HG03025 (cell line): Measurements from ENCODE around the gene FBXW2.
"Not testable (repeated sequence)": the region's sequence is repeated elsewhere in the genome, so short reads cannot be mapped to it uniquely, and the experiment has no call there.

Experiments used
- ATAC-seq: cut with Tn5 transposase; IDR thresholded peaks from one replicate; pipeline ENCODE4 v1.9.1; 2021; ENCODE audit warnings: mild to moderate bottlenecking, moderate library complexity; ENCODE audit not compliant: unreplicated experiment, low FRiP score

FBXW2 gene

DNA sequence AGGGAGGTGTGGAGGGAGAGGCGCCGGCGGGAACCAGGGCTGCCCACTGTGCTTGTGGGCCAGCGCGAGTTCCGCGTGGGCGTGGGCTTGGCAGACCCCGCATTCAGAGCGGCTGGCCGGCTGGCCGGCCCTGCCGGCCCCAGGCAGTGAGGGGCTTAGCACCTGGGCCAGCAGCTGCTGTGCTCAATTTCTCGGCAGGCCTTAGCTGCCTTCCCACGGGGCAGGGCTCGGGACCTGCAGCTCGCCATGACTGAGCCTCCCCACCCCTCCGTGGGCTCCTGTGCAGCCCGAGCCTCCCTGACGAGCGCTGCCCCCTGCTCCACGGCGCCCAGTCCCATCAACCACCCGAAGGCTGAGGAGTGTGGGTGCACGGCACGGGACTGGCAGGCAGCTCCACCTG lies 46.9 kb downstream of the FBXW2 start:
- not testable (repeated sequence) for ATAC-seq

DNA sequence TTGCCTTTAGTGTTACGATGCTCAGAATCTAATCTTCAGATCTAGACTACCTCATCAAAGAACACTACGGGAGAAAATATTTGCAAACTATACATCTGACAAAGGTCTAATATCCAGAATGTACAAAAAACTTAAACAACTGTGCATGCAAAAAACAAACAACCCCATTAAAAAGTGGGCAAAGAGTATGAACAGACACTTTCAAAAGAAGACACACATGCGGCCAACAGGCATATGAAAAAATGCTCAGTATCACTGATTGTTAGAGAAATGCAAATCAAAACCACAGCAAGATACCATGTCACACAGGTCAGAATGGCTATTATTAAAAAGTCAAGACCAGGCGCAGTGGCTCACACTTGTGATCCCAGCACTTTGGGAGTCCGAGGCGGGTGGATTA lies 47.9 kb downstream of the FBXW2 start:
- ATAC-seq = no peak

DNA sequence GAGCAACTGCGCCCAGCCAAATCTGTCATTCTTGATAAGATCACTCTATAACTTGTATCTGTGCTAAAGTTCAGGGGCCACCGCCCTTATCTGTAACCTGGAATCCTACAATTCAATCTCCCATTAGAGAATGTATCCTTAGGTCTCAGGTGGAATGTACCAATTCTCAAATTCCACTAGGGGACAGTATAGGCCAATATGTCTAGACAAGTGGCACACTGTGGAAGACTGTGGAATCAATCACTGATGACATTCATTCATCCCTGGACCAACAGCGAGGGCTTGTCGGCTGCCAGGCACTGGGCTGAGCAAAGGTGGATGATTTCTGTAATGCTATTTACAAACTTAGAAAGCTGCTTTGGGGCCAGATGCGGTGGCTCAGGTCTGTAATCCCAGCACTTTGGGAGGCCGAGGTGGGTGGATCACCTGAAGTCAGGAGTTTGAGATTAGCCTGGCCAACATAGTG lies 50.2 kb downstream of the FBXW2 start:
- no peak for ATAC-seq

DNA sequence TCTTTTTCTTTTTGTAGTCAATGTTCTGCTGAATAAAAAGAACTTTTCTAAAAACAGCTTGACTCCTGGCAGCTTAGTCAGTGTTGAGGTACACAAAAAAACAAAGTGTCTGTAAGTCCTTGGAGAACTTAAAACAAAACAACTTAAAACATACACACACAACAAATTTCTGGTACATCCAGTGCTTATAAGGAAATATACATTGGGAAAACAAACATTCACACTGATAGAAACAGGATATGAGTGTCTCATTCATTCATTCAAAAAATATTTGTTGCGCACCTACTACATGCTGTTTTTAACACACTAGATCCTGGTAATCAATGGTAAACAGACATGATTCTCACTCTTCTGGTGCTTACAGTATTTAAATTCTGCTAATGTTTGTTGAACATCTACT lies 51.5 kb downstream of the FBXW2 start:
- ATAC-seq = no peak

DNA sequence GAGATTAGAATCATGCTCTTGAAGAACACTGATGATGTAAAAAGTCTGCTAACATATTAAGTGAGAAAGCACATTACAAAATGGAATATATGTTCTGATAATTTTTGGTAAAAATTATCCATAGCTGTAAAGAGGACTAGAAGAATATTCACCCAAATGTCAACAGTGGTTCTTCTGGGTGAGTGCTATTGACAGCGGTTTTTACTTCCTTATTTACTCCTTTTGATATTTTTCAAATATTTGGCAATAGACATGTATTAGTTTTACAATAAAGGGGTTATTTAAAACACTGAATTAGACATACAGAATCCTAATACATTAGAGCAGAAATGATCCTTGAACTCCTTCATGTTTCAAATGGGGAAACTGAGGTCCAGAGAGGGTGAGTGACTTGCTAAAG lies 52.0 kb downstream of the FBXW2 start:
- no peak for ATAC-seq

DNA sequence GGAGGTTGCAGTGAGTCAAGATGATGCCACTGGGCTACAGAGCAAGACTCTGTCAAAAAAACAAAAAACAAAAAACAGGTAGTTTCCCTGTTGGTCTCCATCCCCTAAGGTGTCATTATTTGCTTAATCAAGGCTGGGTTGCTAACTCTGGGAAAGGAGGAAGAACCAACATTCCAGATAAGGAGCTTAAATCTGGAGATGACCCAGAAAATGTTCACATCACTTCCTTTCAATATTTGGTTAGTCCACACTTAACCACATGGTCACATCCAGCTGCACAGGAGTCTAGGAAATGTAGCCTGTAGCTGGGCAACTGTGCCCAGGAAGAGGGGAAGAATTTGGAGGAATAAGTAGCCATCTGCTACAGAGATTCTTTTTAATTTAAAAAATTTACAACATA lies 53.1 kb downstream of the FBXW2 start:
- no peak for ATAC-seq

DNA sequence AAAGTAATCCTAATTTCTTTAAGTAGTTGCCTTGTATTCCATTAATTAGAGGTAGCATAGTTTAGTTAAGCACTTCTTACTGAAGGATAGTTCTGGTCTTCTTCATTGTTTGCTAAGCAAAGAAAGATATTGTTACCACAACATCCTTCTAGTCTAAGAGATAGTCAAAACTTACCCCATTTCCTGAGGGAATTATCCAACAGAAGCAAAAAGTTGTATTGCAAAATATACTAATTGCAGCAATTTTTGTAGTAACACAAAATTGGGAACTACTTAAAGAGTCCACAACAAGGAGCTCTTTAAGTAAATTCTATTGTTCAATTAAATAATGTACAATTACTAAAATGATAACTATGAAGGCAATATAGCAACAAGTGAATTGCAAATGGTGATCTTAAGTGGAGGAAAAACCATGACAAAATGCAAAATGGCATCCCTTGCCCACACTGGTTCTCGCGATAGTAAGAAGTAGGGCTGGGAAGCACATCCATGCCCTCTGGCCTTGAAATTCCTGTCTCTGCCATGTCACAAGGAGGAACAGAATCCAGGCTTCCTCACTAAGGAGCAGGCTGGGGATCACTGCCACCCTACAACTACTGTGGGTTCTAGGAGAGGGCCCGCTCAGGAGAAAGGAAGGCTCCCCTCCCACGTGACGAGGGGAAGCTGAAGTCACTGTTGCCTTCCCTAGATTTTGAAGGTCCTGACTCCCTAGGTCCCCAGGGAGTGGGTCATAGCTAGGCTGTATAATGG lies 55.6 kb downstream of the FBXW2 start:
- no peak for ATAC-seq

DNA sequence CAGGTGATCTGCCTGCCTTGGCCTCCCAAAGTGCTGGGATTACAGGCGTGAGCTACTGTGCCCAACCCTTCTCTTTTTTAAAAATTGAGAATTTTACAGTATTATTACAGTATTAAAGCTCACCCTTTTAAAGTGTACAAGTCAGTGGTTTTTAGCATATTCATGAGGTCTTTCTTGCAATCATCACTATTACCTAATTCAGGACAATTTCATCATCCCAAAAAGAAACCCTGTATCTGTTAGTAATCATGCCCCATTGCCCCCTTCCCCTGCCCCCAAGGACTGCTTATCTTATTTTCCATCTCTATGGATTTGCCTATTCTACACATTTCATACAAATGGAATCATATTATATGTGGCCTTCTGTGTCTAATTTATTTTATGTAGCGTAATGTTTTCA lies 56.3 kb downstream of the FBXW2 start:
- ATAC-seq = no peak

DNA sequence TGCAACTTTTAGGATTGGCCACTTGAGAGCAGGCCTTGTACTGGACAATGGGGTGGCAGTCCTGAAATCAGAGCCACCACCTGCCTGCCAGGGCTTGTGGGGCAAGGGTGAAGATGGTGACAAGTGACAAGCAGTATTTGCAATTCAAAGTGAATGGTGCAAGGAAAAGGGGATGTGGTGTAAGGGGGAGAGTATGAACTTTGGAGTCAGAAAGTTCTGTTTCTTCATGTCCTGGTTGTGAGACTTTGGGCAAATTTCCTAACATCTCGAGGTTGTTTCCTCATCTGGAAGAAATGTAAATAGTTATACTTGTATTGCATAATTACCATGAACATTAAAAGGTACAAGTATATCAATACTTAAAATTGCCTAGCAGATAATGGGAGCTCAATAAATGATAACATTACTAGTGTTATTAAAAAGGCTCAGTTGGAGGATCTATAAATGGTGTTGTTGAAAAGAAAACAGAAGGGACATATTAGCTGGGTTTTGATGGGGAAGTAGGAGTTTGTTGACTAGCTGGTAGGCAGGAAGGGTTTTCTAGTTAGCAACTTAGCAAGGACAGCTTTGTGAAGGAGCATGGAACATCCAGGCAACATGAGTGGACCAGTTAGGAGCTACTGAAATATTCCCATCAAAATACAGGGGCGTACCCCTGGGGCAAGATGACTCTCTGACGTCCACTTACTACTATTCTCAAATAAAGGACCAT lies 57.6 kb downstream of the FBXW2 start:
- no peak for ATAC-seq

DNA sequence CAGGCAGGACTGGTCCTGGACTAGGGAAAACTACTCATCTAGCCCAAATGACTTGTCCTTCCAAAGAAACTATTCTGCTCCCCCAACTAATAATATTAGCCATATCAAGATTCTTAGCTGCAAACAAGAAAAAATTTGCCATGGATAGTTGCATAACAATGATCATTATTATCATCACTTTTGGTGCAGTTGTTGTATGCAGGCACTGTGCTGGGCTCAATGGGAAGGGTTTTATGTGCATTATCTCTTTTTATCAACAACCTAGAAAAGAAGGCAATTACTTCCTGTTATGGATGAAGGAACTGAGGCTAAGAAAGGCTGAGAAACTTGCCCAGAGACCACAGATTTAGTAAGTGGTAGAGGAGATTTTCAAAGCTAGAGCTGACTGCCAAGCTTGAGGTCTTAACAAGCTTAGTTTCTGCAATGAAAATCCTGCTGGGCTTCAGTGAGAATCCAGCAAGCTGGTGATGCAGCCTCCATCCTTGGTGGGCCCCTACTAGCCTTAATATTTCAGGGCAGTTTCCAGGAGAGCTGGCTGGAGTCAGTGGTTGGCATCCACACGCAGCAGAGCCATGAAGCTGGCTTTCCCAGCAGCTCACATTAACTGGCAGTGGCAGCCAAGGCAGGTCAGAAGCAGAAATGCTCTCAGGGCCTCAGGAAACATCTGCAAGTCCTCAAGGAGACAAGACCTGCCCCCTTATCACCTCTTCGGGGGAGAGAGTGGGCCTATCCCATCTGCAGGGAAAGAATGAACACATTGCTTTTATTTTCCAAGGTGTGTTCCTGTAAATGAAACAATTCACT lies 58.4 kb downstream of the FBXW2 start:
- ATAC-seq = no peak

DNA sequence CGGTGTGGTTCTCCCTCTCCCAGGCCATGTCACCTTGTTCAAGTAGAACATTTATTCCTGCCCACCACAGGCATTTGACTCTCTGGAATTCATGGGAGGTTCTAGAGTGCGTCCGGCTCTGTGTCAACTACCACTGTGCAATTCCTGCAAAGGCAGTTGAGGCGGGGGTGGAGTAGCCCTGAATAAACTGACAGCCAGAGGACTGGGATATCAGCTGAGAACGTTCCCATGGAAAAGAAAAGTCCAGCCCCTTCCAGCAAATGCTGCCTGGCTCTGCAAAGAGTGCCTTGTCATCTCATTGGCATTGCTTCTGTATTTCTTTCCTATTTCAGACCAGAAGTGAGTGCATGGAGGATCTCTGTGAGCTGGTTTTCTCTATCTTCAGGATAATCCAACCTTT lies 60.0 kb downstream of the FBXW2 start:
- ATAC-seq = no peak

DNA sequence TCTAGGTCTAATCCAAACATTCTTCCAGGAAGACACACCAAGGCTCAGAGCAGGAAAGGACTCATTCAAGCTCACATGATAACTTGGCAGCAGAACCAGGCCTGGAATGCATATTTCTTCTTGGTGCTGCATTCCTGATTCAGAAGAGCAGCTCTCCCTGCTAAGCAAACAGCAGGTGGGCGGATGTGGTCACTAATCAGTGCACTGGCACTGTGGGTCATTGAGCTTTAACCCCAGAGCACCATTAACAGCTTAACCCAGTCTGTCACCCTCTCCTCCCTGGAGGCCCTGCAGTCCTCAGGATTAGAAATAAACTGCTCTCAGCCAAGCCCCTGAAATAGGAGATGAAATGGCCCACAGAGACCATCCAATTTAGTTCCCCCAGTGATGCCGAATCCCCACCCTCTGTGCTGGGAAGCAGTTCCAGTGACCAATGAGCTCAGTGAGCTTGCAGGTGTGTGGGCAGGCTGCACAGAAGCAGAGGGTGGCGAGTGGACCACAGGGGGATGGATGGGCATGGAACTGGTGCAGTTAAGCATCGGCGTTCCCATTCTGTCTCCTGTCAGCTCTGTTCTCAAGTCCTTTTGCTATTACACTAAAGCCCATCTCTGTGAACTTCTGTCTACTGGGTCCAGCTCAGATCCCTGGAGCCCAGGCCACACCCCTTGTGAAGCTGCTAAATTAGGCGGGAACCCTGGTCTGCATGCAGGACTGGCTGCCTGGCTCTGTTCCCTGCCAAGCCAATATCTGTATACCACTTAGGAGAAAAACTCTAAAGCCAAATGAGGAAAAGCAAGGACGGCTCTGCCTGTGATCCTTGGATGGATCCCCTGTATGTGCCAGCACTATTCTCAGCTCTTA lies 62.3 kb downstream of the FBXW2 start:
- no peak for ATAC-seq

DNA sequence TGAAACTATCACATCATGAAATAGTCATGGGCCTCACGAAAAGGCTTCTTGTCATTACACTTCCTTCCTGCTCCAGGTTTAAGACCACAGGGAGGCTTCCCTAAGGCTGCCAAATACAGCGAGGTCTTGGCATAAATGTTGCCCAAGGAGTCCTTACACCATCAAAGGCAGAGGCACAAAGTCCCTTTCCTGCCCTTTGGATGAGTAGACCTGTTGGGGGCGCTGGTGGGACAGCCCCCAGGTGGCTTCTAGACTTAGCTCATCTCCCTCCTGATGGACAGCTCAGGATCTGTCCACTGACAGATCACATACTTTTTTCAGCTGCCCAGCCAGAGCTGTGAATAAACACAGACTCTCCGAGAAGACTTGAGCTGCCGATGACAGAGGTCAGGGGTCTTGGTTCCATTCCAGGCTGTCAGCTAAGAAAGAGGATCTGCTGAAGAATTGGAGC lies 63.4 kb downstream of the FBXW2 start:
- ATAC-seq = no peak

DNA sequence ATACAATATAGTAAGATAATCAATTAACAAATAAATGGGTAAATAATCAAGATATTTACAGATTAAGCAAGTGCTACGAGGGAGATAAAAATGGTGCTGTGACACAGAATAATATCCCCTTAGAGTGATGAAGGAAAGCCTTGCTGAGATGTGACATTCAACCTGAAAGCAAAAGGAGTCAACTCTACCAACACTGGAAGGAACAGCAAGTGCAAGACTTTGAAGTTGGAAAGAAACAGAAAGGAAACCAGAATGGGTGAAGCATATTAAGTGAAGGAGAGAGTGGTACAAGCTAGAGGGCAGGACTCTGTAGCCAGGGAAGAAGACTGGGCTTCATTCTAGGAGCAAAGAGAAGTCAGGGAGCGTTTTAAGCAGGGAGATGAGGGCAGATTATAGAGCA lies 66.7 kb downstream of the FBXW2 start:
- no peak for ATAC-seq

DNA sequence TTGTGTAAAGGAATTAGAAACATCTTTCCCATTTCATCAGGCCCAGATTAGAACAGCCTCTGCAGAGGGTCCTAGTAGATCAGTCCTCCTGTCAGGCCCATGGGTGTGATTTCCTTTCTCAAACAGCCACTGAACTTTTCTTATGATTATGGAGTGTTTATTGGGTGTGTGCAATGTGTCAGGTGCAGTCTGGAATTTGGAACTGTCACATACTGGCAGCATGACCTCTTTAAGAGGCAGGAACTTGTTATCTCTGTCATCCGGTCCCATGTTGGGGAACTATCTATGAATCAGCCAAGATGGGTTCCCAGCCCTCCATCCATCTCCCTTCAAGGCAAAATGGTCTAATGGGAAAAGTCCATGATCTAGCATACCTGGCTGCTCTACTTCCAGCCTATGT lies 67.3 kb downstream of the FBXW2 start:
- ATAC-seq = no peak

DNA sequence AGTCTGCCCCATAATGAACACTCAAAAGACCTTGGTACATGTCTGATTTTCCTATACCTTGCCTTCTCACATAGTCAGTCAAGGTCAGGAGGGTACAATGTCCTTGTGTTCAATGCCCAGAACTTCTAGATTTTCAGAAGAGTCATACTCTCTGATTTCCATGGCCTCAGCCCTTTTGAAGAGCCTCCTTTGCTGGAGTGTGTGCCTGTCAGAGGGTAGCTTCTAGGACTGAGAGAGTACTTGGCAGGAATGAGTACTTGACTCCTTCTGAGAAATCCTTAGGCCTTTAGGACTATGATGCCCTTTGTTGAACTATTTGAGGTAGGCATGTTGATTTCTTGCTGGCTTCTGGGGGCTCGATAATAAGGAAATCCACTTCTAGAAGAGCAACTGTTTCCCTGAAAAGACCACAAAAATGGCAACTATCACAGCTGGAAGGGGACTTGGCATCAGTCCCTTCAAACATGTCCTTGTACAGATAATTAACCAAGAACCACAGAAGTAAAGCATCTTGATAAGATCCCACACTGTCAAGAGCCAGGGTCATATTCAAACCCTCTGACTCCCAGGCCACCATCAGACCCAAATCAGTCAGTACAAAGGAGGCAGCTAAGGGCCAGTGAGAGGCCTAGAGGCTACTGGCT lies 68.3 kb downstream of the FBXW2 start:
- ATAC-seq = no peak

DNA sequence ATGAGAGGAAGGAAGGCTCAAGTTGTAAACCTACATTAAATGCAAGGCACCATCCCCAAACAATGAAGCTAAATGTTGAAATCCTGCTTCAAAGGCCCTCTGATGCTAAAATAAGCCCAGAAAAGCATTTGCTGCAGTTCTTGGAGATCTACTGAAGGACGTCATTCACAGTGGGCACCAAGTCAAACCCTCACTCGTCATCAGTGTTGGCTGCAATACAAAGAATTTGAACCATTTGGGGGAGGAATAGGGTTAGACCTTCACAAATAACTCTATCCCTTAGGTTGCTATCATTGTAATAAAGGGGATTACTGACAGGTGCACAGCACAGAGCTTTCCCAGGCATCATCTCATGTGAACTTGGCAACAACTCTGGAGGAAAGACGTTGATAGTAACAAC lies 69.7 kb downstream of the FBXW2 start:
- no peak for ATAC-seq

DNA sequence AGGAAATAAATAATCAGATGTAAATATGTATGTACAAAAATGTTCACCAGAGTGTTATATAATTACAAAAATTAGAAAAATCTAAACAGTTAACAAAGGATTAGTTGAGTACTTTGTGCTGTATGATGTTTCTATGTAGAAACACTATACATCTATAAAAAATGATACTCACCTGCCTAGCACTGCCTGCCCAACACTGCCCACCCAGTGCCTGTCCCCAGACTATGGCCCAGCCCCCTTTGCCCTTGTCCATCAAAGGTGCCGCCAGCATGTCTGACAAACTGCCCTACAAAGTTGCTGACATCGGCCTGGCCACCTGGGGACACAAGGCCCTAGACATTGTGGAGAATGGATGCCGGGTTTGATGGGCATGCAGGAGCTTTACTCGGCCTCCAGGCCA lies 72.8 kb downstream of the FBXW2 start:
- no peak for ATAC-seq

DNA sequence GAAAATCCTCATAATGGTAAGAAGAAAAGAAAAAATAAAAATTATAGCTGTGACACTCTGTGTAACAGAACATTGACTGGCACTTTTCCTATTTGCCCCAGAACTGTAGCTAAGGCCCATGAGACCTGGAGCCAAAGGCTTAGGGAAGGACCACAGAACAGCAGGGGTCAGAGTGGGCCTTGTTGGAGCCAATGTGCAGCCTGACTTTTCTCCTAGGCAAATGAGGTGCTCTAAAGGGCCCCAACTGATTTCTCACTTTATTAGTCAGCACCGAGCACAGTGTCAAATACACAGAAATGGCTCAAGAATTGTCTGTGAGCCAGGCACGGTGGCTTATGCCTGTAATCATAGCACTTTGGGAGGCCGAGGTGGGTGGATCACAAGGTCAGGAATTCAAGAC lies 74.9 kb downstream of the FBXW2 start:
- no peak for ATAC-seq

DNA sequence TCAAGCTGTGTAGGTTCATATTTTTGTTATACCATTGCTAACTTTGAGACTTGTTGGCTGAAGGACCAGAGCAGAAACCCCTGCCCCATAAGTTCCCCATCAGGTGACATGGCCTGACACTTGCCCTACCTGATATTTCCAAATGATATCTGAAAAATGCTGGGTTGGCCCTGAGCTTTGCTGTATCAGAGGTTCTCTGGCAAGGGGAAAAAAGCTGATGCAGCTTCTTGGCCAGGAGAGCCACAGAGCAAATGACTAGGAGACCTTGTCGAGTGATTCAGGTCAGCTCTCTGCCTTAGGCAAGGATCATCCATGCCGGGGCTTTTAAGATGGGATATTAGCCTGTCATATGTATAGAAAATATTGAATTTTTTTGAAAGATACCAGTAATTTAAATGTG lies 76.0 kb downstream of the FBXW2 start:
- ATAC-seq = no peak
